MM.1S (cell line): ENCODE data around the gene RAB31.

Experiments
- EZH2 ChIP-seq: fragments of 300-600 bp; sonication (generic); optimal IDR thresholded peaks from 2 replicates; pipeline ENCODE3; 2017; ENCODE audit warnings: low read depth, mild to moderate bottlenecking, antibody characterized with exemption, low read length, mixed read lengths
- TF ChIP-seq, protein P1 (sequence below): fragments of 300-600 bp; sonication (generic); IDR thresholded peaks from 2 replicates; pipeline ENCODE4 v1.5.1; 2016; ENCODE audit warnings: antibody characterized with exemption, low read length, mixed read lengths

DNA sequence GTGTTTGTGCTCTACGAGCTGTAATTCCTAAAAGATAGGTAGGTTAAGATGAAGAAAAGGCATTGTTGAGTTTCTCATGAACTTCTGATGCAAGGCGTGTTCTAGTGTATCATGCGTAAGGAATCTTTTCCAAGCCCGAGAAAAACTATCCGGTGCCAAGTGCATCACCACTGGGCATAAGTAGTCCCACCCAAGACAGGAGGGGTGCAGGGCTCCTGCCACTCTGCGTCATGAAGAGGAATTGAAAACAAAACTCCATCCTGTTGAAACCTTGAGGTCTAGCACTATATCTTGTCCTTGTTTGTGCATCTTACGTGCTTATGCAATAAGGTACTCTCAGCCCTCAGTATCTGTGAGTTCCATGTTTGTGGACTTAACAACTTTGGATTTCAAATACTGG, 45.7 kb downstream of the RAB31 start:
- TF ChIP-seq, protein P1, sequence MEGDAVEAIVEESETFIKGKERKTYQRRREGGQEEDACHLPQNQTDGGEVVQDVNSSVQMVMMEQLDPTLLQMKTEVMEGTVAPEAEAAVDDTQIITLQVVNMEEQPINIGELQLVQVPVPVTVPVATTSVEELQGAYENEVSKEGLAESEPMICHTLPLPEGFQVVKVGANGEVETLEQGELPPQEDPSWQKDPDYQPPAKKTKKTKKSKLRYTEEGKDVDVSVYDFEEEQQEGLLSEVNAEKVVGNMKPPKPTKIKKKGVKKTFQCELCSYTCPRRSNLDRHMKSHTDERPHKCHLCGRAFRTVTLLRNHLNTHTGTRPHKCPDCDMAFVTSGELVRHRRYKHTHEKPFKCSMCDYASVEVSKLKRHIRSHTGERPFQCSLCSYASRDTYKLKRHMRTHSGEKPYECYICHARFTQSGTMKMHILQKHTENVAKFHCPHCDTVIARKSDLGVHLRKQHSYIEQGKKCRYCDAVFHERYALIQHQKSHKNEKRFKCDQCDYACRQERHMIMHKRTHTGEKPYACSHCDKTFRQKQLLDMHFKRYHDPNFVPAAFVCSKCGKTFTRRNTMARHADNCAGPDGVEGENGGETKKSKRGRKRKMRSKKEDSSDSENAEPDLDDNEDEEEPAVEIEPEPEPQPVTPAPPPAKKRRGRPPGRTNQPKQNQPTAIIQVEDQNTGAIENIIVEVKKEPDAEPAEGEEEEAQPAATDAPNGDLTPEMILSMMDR, result no peak
- TF ChIP-seq EZH2, result no peak
